T-helper 2 cell treated with Interferon-gamma antibody and Interleukin-4, amounts not matched to agents 100 ng/mL and 5 ng/mL, for 36 hours (primary cell): Measurements from ENCODE around the gene NF2. TPM values are rescaled to one million over a fixed set of nuclear protein-coding genes. Genes with fewer than 3 reads are reported as not detected.

Experiments
- intact Hi-C: fragments of 100-400 bp; cut with micrococcal nuclease; formaldehyde crosslinking; loops from one replicate; pipeline ENCODE4 v1.15.1; 2023
- total RNA-seq: library from RNA; stranded (reverse); gene quantifications from 2 replicates; pipeline ENCODE4 v1.2.3, GENCODE V29; 2022

The NF2 gene
- total RNA-seq, 1 donor from 2014 or later = 63.5 TPM

- intact Hi-C loops = no loop called here
Measured at GRCh38 chr22:29738118-29738815, 134.8 kb downstream of the NF2 start.

- intact Hi-C loops = no loop called here
Measured at GRCh38 chr22:29739346-29739875, 136.0 kb downstream of the NF2 start.

GRCh38 chr22:29740216-29740615 is 136.8 kb downstream of the NF2 start:
- intact Hi-C loops = no loop called here

GRCh38 chr22:29741926-29742325 is 138.5 kb downstream of the NF2 start:
- intact Hi-C loops = no loop called here

GRCh38 chr22:29742326-29742725 is 138.9 kb downstream of the NF2 start:
- intact Hi-C loops = no loop called here

- intact Hi-C loops = no loop called here
Measured at GRCh38 chr22:29744902-29745301, 141.5 kb downstream of the NF2 start.

- intact Hi-C loops = no loop called here
Measured at GRCh38 chr22:29747832-29748231, 144.4 kb downstream of the NF2 start.

Other genes starting within 250 kb of the NF2 start
- gene AP1B1, start 215.1 kb upstream of the NF2 start, total RNA-seq = 82.1 and 85.7 TPM in 2 replicates
- 0.11 TPM in 1 of 2 replicates, not detected in the other for gene RFPL1, start 165.1 kb upstream of the NF2 start, total RNA-seq
- gene NEFH, start 123.4 kb upstream of the NF2 start, total RNA-seq = 3.9 and 4.5 TPM in 2 replicates
- gene THOC5, start 49.9 kb upstream of the NF2 start, total RNA-seq = 56.6 and 61.3 TPM in 2 replicates
- gene NIPSNAP1, start 22.5 kb upstream of the NF2 start, total RNA-seq = 35.1 and 39.2 TPM in 2 replicates
- 0.05 TPM in 1 of 2 replicates, not detected in the other for gene CABP7, start 116.4 kb downstream of the NF2 start, total RNA-seq
- 20.8 and 22.9 TPM in 2 replicates for gene ZMAT5, start 163.4 kb downstream of the NF2 start, total RNA-seq
- gene UQCR10, start 163.7 kb downstream of the NF2 start, total RNA-seq = 88.5 and 93.5 TPM in 2 replicates
- 87.7 and 88.8 TPM in 2 replicates for gene ASCC2, start 234.6 kb downstream of the NF2 start, total RNA-seq